ENCODE results near the gene SLC27A6. TPM values are rescaled to one million over a fixed set of nuclear protein-coding genes. Genes with fewer than 3 reads are reported as not detected.

Gene SLC27A6
- total and polyA plus RNA-seq, 7 donors, result 0.55 to 0.82 (median 0.68) TPM; not detected in 2

GRCh38 chr5:129042306-129042705 is 77.0 kb downstream of the SLC27A6 start:
- Histone ChIP-seq H3K36me3 (no peaks in the 10 kb centered on the region), H3K27me3 (no peaks in the 10 kb centered on the region), H3K4me1 (peaks cover 0 to 11% (median 5%) of the 10 kb centered on the region in 4 donors), H3K27ac (no peak overlapping the region), H3K4me3 (no peak overlapping the region), H3K9me3 (peaks cover 0 to 4% (median 2%) of the 10 kb centered on the region in 4 donors)
- intact Hi-C loops (cut with DNase I), result no loop called here
- WGBS, 2 donors, result 87 to 90% methylated on average over 4 of the region's 4 CpGs
- no peak for DNase-seq
- TF ChIP-seq CTCF (IDR thresholded peaks at IDR 0.05), result no peak

GRCh38 chr5:129043894-129044293 is 78.6 kb downstream of the SLC27A6 start:
- Histone ChIP-seq H3K9me3 (peaks cover 0 to 4% (median 2%) of the 10 kb centered on the region in 4 donors), H3K4me3 (no peak overlapping the region), H3K27ac (no peak overlapping the region), H3K4me1 (peaks cover 0 to 19% (median 8%) of the 10 kb centered on the region in 4 donors), H3K36me3 (no peaks in the 10 kb centered on the region), H3K27me3 (no peaks in the 10 kb centered on the region)
- intact Hi-C loops (cut with DNase I), result no loop called here
- WGBS, 2 donors, result 22 to 31% methylated on average over 1 of the region's 1 CpG
- TF ChIP-seq POLR2AphosphoS5 (IDR thresholded peaks at IDR 0.05) (no peak), POLR2A (IDR thresholded peaks at IDR 0.05) (no peak), EP300 (IDR thresholded peaks at IDR 0.05) (no peak), CTCF (IDR thresholded peaks at IDR 0.05) (no peak)
- DNase-seq, result no peak

- intact Hi-C loops (cut with DNase I), result no loop called here
- H3K27ac ChIP-seq, result no peak overlapping the region
- no peaks in the 10 kb centered on the region for H3K36me3 ChIP-seq
- H3K27me3 ChIP-seq, result no peaks in the 10 kb centered on the region
- DNase-seq, result no peak
- H3K4me3 ChIP-seq, result no peak overlapping the region
- peaks cover 0 to 4% (median 2%) of the 10 kb centered on the region in 4 donors for H3K9me3 ChIP-seq
- peaks cover 0 to 27% (median 11%) of the 10 kb centered on the region in 4 donors for H3K4me1 ChIP-seq
- TF ChIP-seq EP300 (IDR thresholded peaks at IDR 0.05) (no peak), CTCF (IDR thresholded peaks at IDR 0.05) (no peak), POLR2AphosphoS5 (IDR thresholded peaks at IDR 0.05) (no peak), POLR2A (IDR thresholded peaks at IDR 0.05) (no peak)
Measured at GRCh38 chr5:129046151-129046550, 80.9 kb downstream of the SLC27A6 start.

- Histone ChIP-seq H3K36me3 (no peaks in the 10 kb centered on the region), H3K9me3 (peaks cover 0 to 4% (median 2%) of the 10 kb centered on the region in 4 donors), H3K27me3 (no peaks in the 10 kb centered on the region), H3K27ac (no peak overlapping the region), H3K4me1 (peaks cover 0 to 17% (median 7%) of the 10 kb centered on the region in 4 donors), H3K4me3 (no peak overlapping the region)
- no peak for DNase-seq
- TF ChIP-seq POLR2A (IDR thresholded peaks at IDR 0.05) (no peak), POLR2AphosphoS5 (IDR thresholded peaks at IDR 0.05) (no peak), EP300 (IDR thresholded peaks at IDR 0.05) (no peak), CTCF (IDR thresholded peaks at IDR 0.05) (no peak)
- intact Hi-C loops (cut with DNase I), result no loop called here
- 56 to 84% methylated on average over 2 of the region's 2 CpGs for WGBS, 2 donors
Measured at GRCh38 chr5:129048509-129048908, 83.2 kb downstream of the SLC27A6 start.

- DNase-seq, result no peak
- 59 to 61% methylated on average over 2 of the region's 2 CpGs for WGBS, 2 donors
- Histone ChIP-seq H3K4me3 (no peak overlapping the region), H3K9me3 (peaks cover 0 to 4% (median 2%) of the 10 kb centered on the region in 4 donors), H3K27ac (no peak overlapping the region), H3K27me3 (no peaks in the 10 kb centered on the region), H3K36me3 (no peaks in the 10 kb centered on the region), H3K4me1 (peaks cover 0 to 17% (median 7%) of the 10 kb centered on the region in 4 donors)
- intact Hi-C loops (cut with DNase I), result no loop called here
- TF ChIP-seq CTCF (IDR thresholded peaks at IDR 0.05), result no peak
- no peak for TF ChIP-seq EP300 (IDR thresholded peaks at IDR 0.05)
- no peak for TF ChIP-seq POLR2AphosphoS5 (IDR thresholded peaks at IDR 0.05)
- no peak for TF ChIP-seq POLR2A (IDR thresholded peaks at IDR 0.05)
Measured at GRCh38 chr5:129049126-129049799, 84.0 kb downstream of the SLC27A6 start.

Measured in sigmoid colon (tissue), 7 donors.